ENCODE data around the gene HOXD8.

DNA sequence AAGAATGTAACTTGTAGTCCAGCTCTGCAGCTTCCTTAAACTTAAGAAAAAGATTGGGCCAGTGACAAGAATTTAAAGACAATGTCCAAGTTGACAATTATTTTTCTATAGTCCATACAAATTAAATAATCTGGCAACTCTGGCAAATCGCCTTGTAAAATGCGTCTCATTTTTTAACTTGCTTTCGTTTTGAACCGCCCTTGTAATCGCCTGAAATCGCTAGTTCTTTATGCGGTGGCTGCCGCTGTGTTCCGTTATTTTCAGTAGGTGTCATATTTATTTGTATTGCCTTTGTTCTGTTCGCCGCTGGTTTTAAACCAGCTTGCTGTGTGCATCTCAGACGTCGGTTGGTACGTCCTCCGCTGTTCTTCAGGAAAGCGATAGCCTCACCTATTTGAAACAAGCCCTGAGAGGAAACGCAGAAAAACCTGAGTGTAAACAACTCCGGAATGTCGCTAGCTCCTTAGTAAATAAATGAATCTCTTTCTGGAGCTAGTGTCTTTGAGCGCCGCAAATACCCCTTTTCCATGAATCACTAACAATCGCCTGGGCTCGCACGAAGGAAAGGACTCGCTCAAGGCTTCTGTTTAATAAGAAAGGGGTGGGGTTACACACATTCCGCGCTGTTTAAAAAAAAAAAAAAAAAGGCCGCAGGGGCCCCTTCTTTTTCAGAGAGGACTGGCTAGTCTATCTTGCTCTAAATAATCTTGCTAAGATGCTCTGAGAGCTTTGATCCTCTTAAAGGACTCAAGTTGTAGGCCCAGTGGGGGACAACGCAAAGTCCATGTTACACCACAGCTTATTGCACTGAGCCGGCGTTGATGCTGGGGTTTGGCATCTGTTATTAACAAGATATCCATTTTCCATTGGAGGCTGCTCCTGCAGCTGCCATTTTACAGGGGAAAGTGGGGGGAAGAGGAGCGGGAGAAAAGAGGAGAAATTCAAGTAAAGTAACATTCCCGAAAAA lies 3.0 kb downstream of the HOXD8 start:
- TF ChIP-seq, protein P1, sequence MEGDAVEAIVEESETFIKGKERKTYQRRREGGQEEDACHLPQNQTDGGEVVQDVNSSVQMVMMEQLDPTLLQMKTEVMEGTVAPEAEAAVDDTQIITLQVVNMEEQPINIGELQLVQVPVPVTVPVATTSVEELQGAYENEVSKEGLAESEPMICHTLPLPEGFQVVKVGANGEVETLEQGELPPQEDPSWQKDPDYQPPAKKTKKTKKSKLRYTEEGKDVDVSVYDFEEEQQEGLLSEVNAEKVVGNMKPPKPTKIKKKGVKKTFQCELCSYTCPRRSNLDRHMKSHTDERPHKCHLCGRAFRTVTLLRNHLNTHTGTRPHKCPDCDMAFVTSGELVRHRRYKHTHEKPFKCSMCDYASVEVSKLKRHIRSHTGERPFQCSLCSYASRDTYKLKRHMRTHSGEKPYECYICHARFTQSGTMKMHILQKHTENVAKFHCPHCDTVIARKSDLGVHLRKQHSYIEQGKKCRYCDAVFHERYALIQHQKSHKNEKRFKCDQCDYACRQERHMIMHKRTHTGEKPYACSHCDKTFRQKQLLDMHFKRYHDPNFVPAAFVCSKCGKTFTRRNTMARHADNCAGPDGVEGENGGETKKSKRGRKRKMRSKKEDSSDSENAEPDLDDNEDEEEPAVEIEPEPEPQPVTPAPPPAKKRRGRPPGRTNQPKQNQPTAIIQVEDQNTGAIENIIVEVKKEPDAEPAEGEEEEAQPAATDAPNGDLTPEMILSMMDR (IDR thresholded peaks at IDR 0.05; ENCODE audit: low read depth, low read length): no peak
- TF ChIP-seq POLR2A (IDR thresholded peaks at IDR 0.05; ENCODE audit: extremely low read depth, insufficient read length): no peak
- TF ChIP-seq, protein P2, sequence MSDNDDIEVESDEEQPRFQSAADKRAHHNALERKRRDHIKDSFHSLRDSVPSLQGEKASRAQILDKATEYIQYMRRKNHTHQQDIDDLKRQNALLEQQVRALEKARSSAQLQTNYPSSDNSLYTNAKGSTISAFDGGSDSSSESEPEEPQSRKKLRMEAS (IDR thresholded peaks at IDR 0.05; ENCODE audit: low read depth, low read length): no peak
